Tibial nerve (tissue), 4 donors: ENCODE results near the gene TTLL13.

Experiments
- CTCF ChIP-seq, 5 experiments: fragments of 200-600 bp in 3 of 5; fragments of 450-650 bp in 2 of 5; sonication (generic) in 3 of 5; IDR thresholded peaks; one replicate each; pipeline ENCODE4 v1.5.1; 2016 to 2019; ENCODE audit warnings: antibody characterized with exemption in 5 of 5, mild to moderate bottlenecking in 3 of 5, moderate library complexity in 2 of 5
- EP300 ChIP-seq, 2 donors: sonication (generic); formaldehyde crosslinking; IDR thresholded peaks; one replicate each; pipeline ENCODE4 v1.6.1; 2017; ENCODE audit warnings: antibody characterized with exemption in 2 of 2, mild to moderate bottlenecking in 1 of 2
- POLR2A ChIP-seq, 2 donors: fragments of 450-650 bp; IDR thresholded peaks; one replicate each; pipeline ENCODE4 v1.6.1; 2017; ENCODE audit warnings: antibody characterized with exemption in 2 of 2, mild to moderate bottlenecking in 2 of 2, moderate library complexity in 2 of 2

DNA sequence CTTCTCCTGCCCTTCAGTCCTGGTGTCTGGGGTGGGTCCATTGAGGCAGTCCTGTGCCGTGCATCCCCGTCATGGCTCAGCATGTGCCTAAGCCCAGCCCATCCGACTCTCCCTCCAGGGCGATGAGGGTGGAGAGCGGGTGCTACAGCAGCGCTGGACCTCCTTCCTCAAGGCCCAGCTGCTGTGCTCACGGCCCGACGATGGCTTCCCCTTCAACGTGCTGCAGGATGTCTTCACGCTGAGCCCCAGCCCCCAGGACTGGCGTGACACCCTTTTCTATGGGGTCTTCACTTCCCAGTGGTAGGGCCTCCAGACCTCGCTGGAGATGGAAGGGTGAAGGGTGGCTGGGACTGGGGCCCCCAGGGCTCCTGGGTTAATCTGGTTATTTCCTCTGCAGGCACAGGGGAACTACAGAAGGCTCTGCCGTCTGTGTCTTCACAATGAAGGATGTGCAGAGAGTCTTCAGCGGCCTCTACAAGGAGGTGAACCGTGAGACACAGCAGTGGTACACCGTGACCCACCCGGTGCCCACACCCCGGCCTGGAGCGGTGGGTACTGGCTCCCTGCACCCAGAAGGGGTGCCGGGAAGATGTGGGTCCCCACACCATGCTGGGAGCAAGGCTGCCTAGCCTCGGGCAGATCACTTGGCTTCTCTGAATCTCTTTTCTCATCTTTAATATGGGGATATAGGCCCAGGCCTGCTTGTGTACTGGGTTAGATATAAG lies 25.8 kb upstream of the TTLL13 start:
- TF ChIP-seq CTCF (IDR thresholded peaks at IDR 0.05) (no peak), EP300 (IDR thresholded peaks at IDR 0.05) (no peak), POLR2A (IDR thresholded peaks at IDR 0.05) (no peak)
